IPS-NIHi7 (cell line): ENCODE results near the gene TIMM8A.
A peak's percentile ranks its signal among the peaks of the same experiment; 100 is the strongest.

Experiments
- DNase-seq: peaks from one replicate; pipeline ENCODE4 v3.0.0; 2012; ENCODE audit warnings: mixed read lengths; ENCODE audit errors: extremely low spot score

TIMM8A gene

GRCh38 chrX:101348452-101349192, at the start of gene TIMM8A:
TIMM8A (minus strand) TSS chrX:101348742; CDS start chrX:101348664, 78 bp downstream.
- DNase-seq = peak; percentile 80

- no peak for DNase-seq
Observed at GRCh38 chrX:101397779-101398178, 49.2 kb upstream of the TIMM8A start.

- no peak for DNase-seq
Observed at GRCh38 chrX:101395789-101396188, 47.2 kb upstream of the TIMM8A start.

GRCh38 chrX:101394372-101394771, 45.8 kb upstream of the TIMM8A start:
- DNase-seq = no peak

- DNase-seq = no peak
Observed at GRCh38 chrX:101393530-101394305, 45.2 kb upstream of the TIMM8A start.

- no peak for DNase-seq
Observed at GRCh38 chrX:101391831-101392230, 43.3 kb upstream of the TIMM8A start.

GRCh38 chrX:101390664-101391525, 42.4 kb upstream of the TIMM8A start, which contains the start of gene RPL36A:
RPL36A (plus strand) TSS chrX:101391011; CDS start chrX:101391044, 33 bp downstream.
- DNase-seq = peak; percentile 79

GRCh38 chrX:101388604-101389003, 40.1 kb upstream of the TIMM8A start:
- DNase-seq = no peak

GRCh38 chrX:101386542-101386885, 38.0 kb upstream of the TIMM8A start:
- no peak for DNase-seq

- DNase-seq = peak; percentile 15
Observed at GRCh38 chrX:101385795-101386541, 37.4 kb upstream of the TIMM8A start, which contains the start of gene BTK. BTK (minus strand) TSS chrX:101386191; CDS start chrX:101375284, 10,907 bp downstream.

- no peak for DNase-seq
Observed at GRCh38 chrX:101385026-101385684, 36.6 kb upstream of the TIMM8A start.

- no peak for DNase-seq
Observed at GRCh38 chrX:101383679-101384205, 35.2 kb upstream of the TIMM8A start.

- no peak for DNase-seq
Observed at GRCh38 chrX:101377547-101377946, 29.0 kb upstream of the TIMM8A start.

- DNase-seq = no peak
Observed at GRCh38 chrX:101370888-101371504, 22.5 kb upstream of the TIMM8A start.

GRCh38 chrX:101369687-101370086, 21.1 kb upstream of the TIMM8A start:
- no peak for DNase-seq

GRCh38 chrX:101368800-101369199, 20.3 kb upstream of the TIMM8A start:
- no peak for DNase-seq

GRCh38 chrX:101365301-101365795, 16.8 kb upstream of the TIMM8A start:
- DNase-seq = no peak

GRCh38 chrX:101362757-101363156, 14.2 kb upstream of the TIMM8A start:
- no peak for DNase-seq

- DNase-seq = no peak
Observed at GRCh38 chrX:101362116-101362515, 13.6 kb upstream of the TIMM8A start.

GRCh38 chrX:101360390-101360789, 11.8 kb upstream of the TIMM8A start:
- DNase-seq = no peak
